ENCODE data around the gene TMCO6.

The TMCO6 gene

GRCh38 chr5:140628711-140629110 lies 10.5 kb upstream of the TMCO6 start:
- no peaks in the 10 kb centered on the region; the same call in 1 of the 2 replicates for H3K9me3 ChIP-seq (ENCODE audit: control insufficient read depth, insufficient read depth, low read length)
- no CpG with 5 or more reads among the region's 1 CpG for WGBS (ENCODE audit: insufficient coverage, insufficient read length)

GRCh38 chr5:140630292-140631035 lies 8.8 kb upstream of the TMCO6 start:
- DNase-seq (ENCODE audit: low read depth, low spot score): no peak
- peaks cover 29% of the 10 kb centered on the region for H3K27me3 ChIP-seq (ENCODE audit: control insufficient read depth, insufficient read depth, low read length)
- no peaks in the 10 kb centered on the region; the same call in 1 of the 2 replicates for H3K9me3 ChIP-seq (ENCODE audit: control insufficient read depth, insufficient read depth, low read length)
- no peaks in the 10 kb centered on the region for H3K4me1 ChIP-seq (ENCODE audit: control insufficient read depth, insufficient read depth, low read length)
- H3K27ac ChIP-seq (ENCODE audit: low read length): no peak overlapping the region
- no peaks in the 10 kb centered on the region for H3K36me3 ChIP-seq (ENCODE audit: control insufficient read depth, insufficient read depth, low read length)
- no CpG with 5 or more reads among the region's 2 CpGs for WGBS (ENCODE audit: insufficient coverage, insufficient read length)
- no peak overlapping the region for H3K4me3 ChIP-seq (ENCODE audit: low read length)

More at GRCh38 chr5:140628711-140629110, 10.5 kb upstream of the TMCO6 start:
- H3K4me3 ChIP-seq (ENCODE audit: low read length): no peak overlapping the region
- DNase-seq (ENCODE audit: low read depth, low spot score): no peak
- H3K27me3 ChIP-seq (ENCODE audit: control insufficient read depth, insufficient read depth, low read length): peaks cover 29% of the 10 kb centered on the region
- no peaks in the 10 kb centered on the region for H3K4me1 ChIP-seq (ENCODE audit: control insufficient read depth, insufficient read depth, low read length)
- H3K27ac ChIP-seq (ENCODE audit: low read length): no peak overlapping the region
- no peaks in the 10 kb centered on the region for H3K36me3 ChIP-seq (ENCODE audit: control insufficient read depth, insufficient read depth, low read length)

- Histone ChIP-seq H3K36me3 (ENCODE audit: control insufficient read depth, insufficient read depth, low read length) (no peaks in the 10 kb centered on the region), H3K27ac (ENCODE audit: low read length) (no peak overlapping the region), H3K27me3 (ENCODE audit: control insufficient read depth, insufficient read depth, low read length) (peaks cover 29% of the 10 kb centered on the region), H3K4me1 (ENCODE audit: control insufficient read depth, insufficient read depth, low read length) (no peaks in the 10 kb centered on the region), H3K4me3 (ENCODE audit: low read length) (no peak overlapping the region), H3K9me3 (ENCODE audit: control insufficient read depth, insufficient read depth, low read length) (no peaks in the 10 kb centered on the region; the same call in 1 of the 2 replicates)
- no CpG with 5 or more reads among the region's 4 CpGs for WGBS (ENCODE audit: insufficient coverage, insufficient read length)
- no peak for DNase-seq (ENCODE audit: low read depth, low spot score)
Observed at GRCh38 chr5:140631036-140631417, 8.2 kb upstream of the TMCO6 start.

- no peaks in the 10 kb centered on the region for H3K4me1 ChIP-seq (ENCODE audit: control insufficient read depth, insufficient read depth, low read length)
- H3K9me3 ChIP-seq (ENCODE audit: control insufficient read depth, insufficient read depth, low read length): no peaks in the 10 kb centered on the region; the same call in 1 of the 2 replicates
- H3K4me3 ChIP-seq (ENCODE audit: low read length): peak overlapping the region; percentile 29; the same call in 1 of the 2 replicates
- H3K36me3 ChIP-seq (ENCODE audit: control insufficient read depth, insufficient read depth, low read length): no peaks in the 10 kb centered on the region
- WGBS (ENCODE audit: insufficient coverage, insufficient read length): no CpG with 5 or more reads among the region's 36 CpGs
- H3K27me3 ChIP-seq (ENCODE audit: control insufficient read depth, insufficient read depth, low read length): peaks cover 29% of the 10 kb centered on the region
- no peak for DNase-seq (ENCODE audit: low read depth, low spot score)
- H3K27ac ChIP-seq (ENCODE audit: low read length): no peak overlapping the region
Observed at GRCh38 chr5:140631831-140632365, 7.4 kb upstream of the TMCO6 start.

- Histone ChIP-seq H3K4me3 (ENCODE audit: low read length) (peak overlapping the region; percentile 29; the same call in 1 of the 2 replicates), H3K4me1 (ENCODE audit: control insufficient read depth, insufficient read depth, low read length) (no peaks in the 10 kb centered on the region), H3K36me3 (ENCODE audit: control insufficient read depth, insufficient read depth, low read length) (no peaks in the 10 kb centered on the region), H3K27me3 (ENCODE audit: control insufficient read depth, insufficient read depth, low read length) (peaks cover 29% of the 10 kb centered on the region), H3K27ac (ENCODE audit: low read length) (no peak overlapping the region), H3K9me3 (ENCODE audit: control insufficient read depth, insufficient read depth, low read length) (no peaks in the 10 kb centered on the region; the same call in 1 of the 2 replicates)
- no peak for DNase-seq (ENCODE audit: low read depth, low spot score)
- no CpG with 5 or more reads among the region's 51 CpGs for WGBS (ENCODE audit: insufficient coverage, insufficient read length)
Observed at GRCh38 chr5:140632366-140633020, 6.8 kb upstream of the TMCO6 start.

- Histone ChIP-seq H3K27me3 (ENCODE audit: control insufficient read depth, insufficient read depth, low read length) (peaks cover 29% of the 10 kb centered on the region), H3K4me3 (ENCODE audit: low read length) (peak within 1 kb of the TSS; percentile 29; the same call in 1 of the 2 replicates), H3K4me1 (ENCODE audit: control insufficient read depth, insufficient read depth, low read length) (no peaks in the 10 kb centered on the region), H3K9me3 (ENCODE audit: control insufficient read depth, insufficient read depth, low read length) (no peaks in the 10 kb centered on the region), H3K36me3 (ENCODE audit: control insufficient read depth, insufficient read depth, low read length) (no peaks in the 10 kb centered on the region), H3K27ac (ENCODE audit: low read length) (no peak within 1 kb of the TSS)
- no peak for DNase-seq (ENCODE audit: low read depth, low spot score)
- WGBS (ENCODE audit: insufficient coverage, insufficient read length): no CpG with 5 or more reads among the region's 16 CpGs
Observed at GRCh38 chr5:140633021-140633471, 6.2 kb upstream of the TMCO6 start, which contains the start of gene CD14. TSS of gene CD14 (minus strand) at chr5:140633175. CDS start at chr5:140633071, 104 bp downstream.

- H3K4me1 ChIP-seq (ENCODE audit: control insufficient read depth, insufficient read depth, low read length): no peaks in the 10 kb centered on the region
- no peak overlapping the region for H3K4me3 ChIP-seq (ENCODE audit: low read length)
- H3K36me3 ChIP-seq (ENCODE audit: control insufficient read depth, insufficient read depth, low read length): no peaks in the 10 kb centered on the region
- H3K27me3 ChIP-seq (ENCODE audit: control insufficient read depth, insufficient read depth, low read length): peaks cover 29% of the 10 kb centered on the region
- no peaks in the 10 kb centered on the region for H3K9me3 ChIP-seq (ENCODE audit: control insufficient read depth, insufficient read depth, low read length)
- WGBS (ENCODE audit: insufficient coverage, insufficient read length): no CpG with 5 or more reads among the region's 2 CpGs
- H3K27ac ChIP-seq (ENCODE audit: low read length): no peak overlapping the region
- no peak for DNase-seq (ENCODE audit: low read depth, low spot score)
Observed at GRCh38 chr5:140633501-140633900, 5.8 kb upstream of the TMCO6 start.

- no CpG with 5 or more reads among the region's 3 CpGs for WGBS (ENCODE audit: insufficient coverage, insufficient read length)
- H3K9me3 ChIP-seq (ENCODE audit: control insufficient read depth, insufficient read depth, low read length): no peaks in the 10 kb centered on the region
- peaks cover 29% of the 10 kb centered on the region for H3K27me3 ChIP-seq (ENCODE audit: control insufficient read depth, insufficient read depth, low read length)
- H3K4me3 ChIP-seq (ENCODE audit: low read length): no peak overlapping the region
- DNase-seq (ENCODE audit: low read depth, low spot score): no peak
- H3K36me3 ChIP-seq (ENCODE audit: control insufficient read depth, insufficient read depth, low read length): no peaks in the 10 kb centered on the region
- no peaks in the 10 kb centered on the region for H3K4me1 ChIP-seq (ENCODE audit: control insufficient read depth, insufficient read depth, low read length)
- no peak overlapping the region for H3K27ac ChIP-seq (ENCODE audit: low read length)
Observed at GRCh38 chr5:140634103-140634502, 5.1 kb upstream of the TMCO6 start.

GRCh38 chr5:140635291-140636257 lies 3.7 kb upstream of the TMCO6 start:
- no CpG with 5 or more reads among the region's 8 CpGs for WGBS (ENCODE audit: insufficient coverage, insufficient read length)
- no peaks in the 10 kb centered on the region for H3K4me1 ChIP-seq (ENCODE audit: control insufficient read depth, insufficient read depth, low read length)
- H3K27me3 ChIP-seq (ENCODE audit: control insufficient read depth, insufficient read depth, low read length): peaks cover 28% of the 10 kb centered on the region
- no peak for DNase-seq (ENCODE audit: low read depth, low spot score)
- H3K36me3 ChIP-seq (ENCODE audit: control insufficient read depth, insufficient read depth, low read length): no peaks in the 10 kb centered on the region
- H3K9me3 ChIP-seq (ENCODE audit: control insufficient read depth, insufficient read depth, low read length): no peaks in the 10 kb centered on the region
- H3K4me3 ChIP-seq (ENCODE audit: low read length): no peak overlapping the region
- no peak overlapping the region for H3K27ac ChIP-seq (ENCODE audit: low read length)
